Neuronal stem cell (in vitro differentiated cells): Measurements from ENCODE around the gene HARBI1.

Experiments
- DNase-seq: peaks from one replicate; pipeline ENCODE4 v3.0.0-alpha.2; 2013; ENCODE audit warnings: low spot score
- H2AFZ ChIP-seq: one replicate; pipeline ENCODE4 v1.6.1; 2013; ENCODE audit warnings: mild to moderate bottlenecking, low read length, inconsistent platforms
- H2AK5ac ChIP-seq: 2 replicates; pipeline ENCODE4 v1.6.1; 2013; ENCODE audit warnings: low read depth, mild to moderate bottlenecking, inconsistent platforms, low read length, moderate library complexity, mixed read lengths
- H2BK120ac ChIP-seq: 2 replicates; pipeline ENCODE4 v1.6.1; 2013; ENCODE audit warnings: low read depth, mild to moderate bottlenecking, inconsistent platforms, low read length, moderate library complexity, mixed read lengths
- H2BK12ac ChIP-seq: one replicate; pipeline ENCODE4 v1.6.1; 2013; ENCODE audit warnings: low read length, inconsistent platforms
- H2BK15ac ChIP-seq: 2 replicates; pipeline ENCODE4 v1.6.1; 2013; ENCODE audit warnings: mild to moderate bottlenecking, low read length, inconsistent platforms, mixed read lengths
- H2BK5ac ChIP-seq: one replicate; pipeline ENCODE4 v1.6.1; 2013; ENCODE audit warnings: inconsistent platforms, mild to moderate bottlenecking, low read length, moderate library complexity
- H3K14ac ChIP-seq: one replicate; pipeline ENCODE4 v1.6.1; 2013; ENCODE audit warnings: low read length, inconsistent platforms
- H3K18ac ChIP-seq: 2 replicates; pipeline ENCODE4 v1.6.1; 2013; ENCODE audit warnings: low read length, inconsistent platforms
- H3K23ac ChIP-seq: 2 replicates; pipeline ENCODE4 v1.6.1; 2013; ENCODE audit warnings: low read depth, mild to moderate bottlenecking, mixed read lengths, low read length, inconsistent platforms; ENCODE audit not compliant: poor library complexity
- H3K27ac ChIP-seq: replicated peaks from 3 replicates; pipeline ENCODE4 v1.5.1; 2013; ENCODE audit warnings: low read length, inconsistent platforms
- H3K27me3 ChIP-seq, 3 experiments: 2 replicates each; pipeline ENCODE4 v1.6.1; 2013; ENCODE audit warnings: low read length in 3 of 3, mild to moderate bottlenecking in 2 of 3, inconsistent platforms in 1 of 3, low read depth in 1 of 3, mixed read lengths in 1 of 3, moderate library complexity in 1 of 3; ENCODE audit not compliant: control insufficient read depth in 3 of 3, insufficient read depth in 3 of 3
- H3K36me3 ChIP-seq, 2 donors: replicated peaks in 1 of 2; 2 replicates each; pipeline ENCODE4 v1.6.1; 2013; ENCODE audit warnings: low read length in 2 of 2; ENCODE audit not compliant: control insufficient read depth in 2 of 2, insufficient read depth in 2 of 2
- H3K4ac ChIP-seq: 2 replicates; pipeline ENCODE4 v1.6.1; 2013; ENCODE audit warnings: inconsistent platforms, mild to moderate bottlenecking, low read length, moderate library complexity
- H3K4me1 ChIP-seq, 2 donors: 1 replicate in 1 of 2; 2 replicates in 1 of 2; pipeline ENCODE4 v1.6.1; 2013; ENCODE audit warnings: low read length in 2 of 2, low read depth in 1 of 2; ENCODE audit not compliant: control insufficient read depth in 2 of 2, insufficient read depth in 1 of 2
- H3K4me2 ChIP-seq: one replicate; pipeline ENCODE4 v1.6.1; 2013; ENCODE audit warnings: mild to moderate bottlenecking, low read length, inconsistent platforms; ENCODE audit not compliant: insufficient read depth, poor library complexity, severe bottlenecking
- H3K4me3 ChIP-seq, 2 donors: 2 replicates each; pipeline ENCODE4 v1.5.1; 2013; ENCODE audit warnings: low read length in 2 of 2, mild to moderate bottlenecking in 2 of 2, inconsistent platforms in 1 of 2, moderate library complexity in 1 of 2
- H3K79me1 ChIP-seq: one replicate; pipeline ENCODE4 v1.6.1; 2013; ENCODE audit warnings: low read depth, mild to moderate bottlenecking, inconsistent platforms, low read length, moderate library complexity
- H3K9ac ChIP-seq: one replicate; pipeline ENCODE4 v1.6.1; 2013; ENCODE audit warnings: mild to moderate bottlenecking, low read depth, low read length, inconsistent platforms; ENCODE audit not compliant: poor library complexity
- H3K9me3 ChIP-seq, 2 donors: replicated peaks in 1 of 2; 2 replicates each; pipeline versions ENCODE3 to v1.6.1; 2013; ENCODE audit warnings: low read length in 2 of 2, mild to moderate bottlenecking in 2 of 2, inconsistent platforms in 1 of 2, low read depth in 1 of 2, mixed read lengths in 1 of 2, moderate library complexity in 1 of 2; ENCODE audit not compliant: control insufficient read depth in 2 of 2, insufficient read depth in 1 of 2
- H4K8ac ChIP-seq: one replicate; pipeline ENCODE4 v1.6.1; 2013; ENCODE audit warnings: low read depth, mild to moderate bottlenecking, inconsistent platforms, low read length, moderate library complexity
- H4K91ac ChIP-seq: one replicate; pipeline ENCODE4 v1.6.1; 2013; ENCODE audit warnings: low read length, low read depth, mild to moderate bottlenecking, inconsistent platforms; ENCODE audit not compliant: poor library complexity
- WGBS, 2 donors: extraction: QIAGEN DNeasy Blood & Tissue Kit; methylation state at CpG; one replicate each; pipeline ENCODE4 v1.1.7; 2013; ENCODE audit warnings: missing lambda C conversion rate in 2 of 2, mixed read lengths in 1 of 2; ENCODE audit not compliant: insufficient read length in 2 of 2, insufficient replicate concordance in 1 of 2; ENCODE audit errors: extremely low coverage in 2 of 2; 5-methylcytosine and 5-hydroxymethylcytosine counted together

The HARBI1 gene

GRCh38 chr11:46643986-46644385 lies 27.0 kb upstream of the HARBI1 start:
- Histone ChIP-seq H2BK15ac (no peak overlapping the region), H2AK5ac (no peak overlapping the region), H3K4me1 (peaks cover 0 to under 1% of the 10 kb centered on the region in 2 donors), H3K36me3 (peaks cover 7 to 64% of the 10 kb centered on the region in 2 donors), H3K9me3 (peaks cover 0 to 3% of the 10 kb centered on the region in 2 donors), H2AFZ (no peak overlapping the region), H4K91ac (no peak overlapping the region), H3K18ac (no peak overlapping the region), H3K27ac (no peak overlapping the region), H4K8ac (no peak overlapping the region), H2BK120ac (no peak overlapping the region), H2BK5ac (no peak overlapping the region), H3K23ac (no peak overlapping the region), H3K4ac (no peak overlapping the region), H3K27me3 (no peaks in the 10 kb centered on the region), H2BK12ac (no peak overlapping the region), H3K4me2 (no peak overlapping the region), H3K14ac (no peak overlapping the region), H3K4me3 (no peak overlapping the region), H3K9ac (no peak overlapping the region), H3K79me1 (no peaks in the 10 kb centered on the region)
- DNase-seq, result no peak

- Histone ChIP-seq H3K14ac (no peak overlapping the region), H3K9me3 (peaks cover 0 to 3% of the 10 kb centered on the region in 2 donors), H2BK5ac (no peak overlapping the region), H2AFZ (no peak overlapping the region), H3K18ac (no peak overlapping the region), H3K4me1 (no peaks in the 10 kb centered on the region), H3K79me1 (no peaks in the 10 kb centered on the region), H2AK5ac (no peak overlapping the region), H3K27me3 (no peaks in the 10 kb centered on the region), H3K36me3 (peaks cover 7 to 63% of the 10 kb centered on the region in 2 donors), H3K9ac (no peak overlapping the region), H2BK120ac (no peak overlapping the region), H2BK12ac (no peak overlapping the region), H3K23ac (no peak overlapping the region), H4K8ac (no peak overlapping the region), H3K4me2 (no peak overlapping the region), H3K4ac (no peak overlapping the region), H2BK15ac (no peak overlapping the region), H3K4me3 (no peak overlapping the region), H3K27ac (no peak overlapping the region), H4K91ac (no peak overlapping the region)
- no CpG with 5 or more reads among the region's 3 CpGs for WGBS, 2 donors
- no peak for DNase-seq
These were observed 26.5 kb upstream of the HARBI1 start for GRCh38 chr11:46643531-46643930.

GRCh38 chr11:46642627-46643335 lies 25.8 kb upstream of the HARBI1 start:
- no peak overlapping the region for H2BK120ac ChIP-seq
- DNase-seq, result no peak
- WGBS, 2 donors, result no CpG with 5 or more reads among the region's 8 CpGs
- H3K4ac ChIP-seq, result no peak overlapping the region
- H3K4me1 ChIP-seq, result no peaks in the 10 kb centered on the region
- H3K9me3 ChIP-seq, result peaks cover 0 to 3% of the 10 kb centered on the region in 2 donors
- no peak overlapping the region for H4K8ac ChIP-seq
- no peak overlapping the region for H4K91ac ChIP-seq
- no peak overlapping the region for H2AK5ac ChIP-seq
- H2AFZ ChIP-seq, result no peak overlapping the region
- H3K4me2 ChIP-seq, result no peak overlapping the region
- no peak overlapping the region for H3K23ac ChIP-seq
- peaks cover 7 to 61% of the 10 kb centered on the region in 2 donors for H3K36me3 ChIP-seq
- H3K9ac ChIP-seq, result no peak overlapping the region
- H2BK12ac ChIP-seq, result no peak overlapping the region
- no peak overlapping the region for H3K14ac ChIP-seq
- no peak overlapping the region for H2BK5ac ChIP-seq
- no peaks in the 10 kb centered on the region for H3K79me1 ChIP-seq
- no peaks in the 10 kb centered on the region for H3K27me3 ChIP-seq
- H3K4me3 ChIP-seq, result no peak overlapping the region
- no peak overlapping the region for H3K18ac ChIP-seq
- no peak overlapping the region for H3K27ac ChIP-seq
- H2BK15ac ChIP-seq, result no peak overlapping the region

GRCh38 chr11:46641639-46642038 lies 24.6 kb upstream of the HARBI1 start:
- no peak overlapping the region for H2BK120ac ChIP-seq
- H4K8ac ChIP-seq, result no peak overlapping the region
- no peak overlapping the region for H3K4ac ChIP-seq
- H3K9ac ChIP-seq, result no peak overlapping the region
- peaks cover 1% of the 10 kb centered on the region for H3K79me1 ChIP-seq
- no peak overlapping the region for H3K14ac ChIP-seq
- H3K23ac ChIP-seq, result no peak overlapping the region
- no peak overlapping the region for H3K18ac ChIP-seq
- H2AFZ ChIP-seq, result no peak overlapping the region
- H3K27me3 ChIP-seq, result no peaks in the 10 kb centered on the region
- H2BK5ac ChIP-seq, result no peak overlapping the region
- no CpG with 5 or more reads among the region's 3 CpGs for WGBS, 2 donors
- H3K27ac ChIP-seq, result no peak overlapping the region
- DNase-seq, result no peak
- no peaks in the 10 kb centered on the region for H3K4me1 ChIP-seq
- H3K4me3 ChIP-seq, result peak overlapping the region in 1 of 2 donors; percentile 50
- H2BK12ac ChIP-seq, result no peak overlapping the region
- no peak overlapping the region for H4K91ac ChIP-seq
- H2AK5ac ChIP-seq, result no peak overlapping the region
- H3K4me2 ChIP-seq, result no peak overlapping the region
- H3K9me3 ChIP-seq, result peaks cover 0 to 3% of the 10 kb centered on the region in 2 donors
- no peak overlapping the region for H2BK15ac ChIP-seq
- peaks cover 7 to 55% of the 10 kb centered on the region in 2 donors for H3K36me3 ChIP-seq
